PC-9 (cell line): ENCODE measurements around the gene HIBCH. TPM values are rescaled to one million over a fixed set of nuclear protein-coding genes. Genes with fewer than 3 reads are reported as not detected.

Source experiments
- BruUV-seq: library from RNA; stranded (reverse); fragments of 400-500 nt; replicated peaks from 2 replicates; lab custom pipeline; 2021; lab: Mats Ljungman, UMichigan
- CTCF ChIA-PET: fragments of 300-600 bp; sonication (Branson Sonifier 250); formaldehyde crosslinking; loops from one replicate; lab custom pipeline; 2022; ENCODE audit warnings: antibody characterized with exemption; lab: Charles Lee
- POLR2A ChIA-PET: fragments of 300-600 bp; sonication (Branson Sonifier 250); formaldehyde crosslinking; loops from one replicate; lab custom pipeline; 2022; ENCODE audit warnings: antibody characterized with exemption; ENCODE audit not compliant: unreplicated experiment; lab: Charles Lee
- DNase-seq, 2 experiments: peaks; one replicate each; pipeline versions ENCODE4 v3.0.0 to v3.0.0-alpha.2; 2015 to 2022; ENCODE audit warnings: mixed read lengths in 1 of 2
- H2AFZ ChIP-seq: fragments of 200-600 bp; sonication (generic); 2 replicates; pipeline ENCODE4 v1.8.1; 2017; ENCODE audit warnings: antibody characterized with exemption
- H3F3A ChIP-seq: fragments of 200-600 bp; sonication (generic); 2 replicates; pipeline ENCODE4 v1.8.1; 2017; ENCODE audit warnings: antibody characterized with exemption, mild to moderate bottlenecking, low read depth; ENCODE audit not compliant: insufficient read depth
- H3K27ac ChIP-seq: fragments of 200-600 bp; sonication (generic); 2 replicates; pipeline ENCODE4 v1.6.1; 2016; ENCODE audit warnings: mixed run types
- H3K27me3 ChIP-seq: fragments of 200-600 bp; sonication (generic); 2 replicates; pipeline ENCODE4 v1.6.1; 2016; ENCODE audit warnings: low read depth, mixed run types; ENCODE audit not compliant: insufficient read depth
- H3K36me3 ChIP-seq: fragments of 200-600 bp; sonication (generic); 2 replicates; pipeline ENCODE4 v1.6.1; 2016; ENCODE audit warnings: low read depth, mixed run types
- H3K4me1 ChIP-seq: fragments of 200-600 bp; sonication (generic); replicated peaks from 2 replicates; pipeline ENCODE4 v1.6.1; 2016; ENCODE audit warnings: mixed run types; ENCODE audit not compliant: insufficient read depth
- H3K4me2 ChIP-seq: fragments of 200-600 bp; sonication (generic); 2 replicates; pipeline ENCODE4 v1.6.1; 2017; ENCODE audit warnings: mixed run types
- H3K4me3 ChIP-seq: fragments of 200-600 bp; sonication (generic); 2 replicates; pipeline ENCODE4 v1.6.1; 2016; ENCODE audit warnings: mixed run types
- H3K79me2 ChIP-seq: fragments of 200-600 bp; sonication (generic); 2 replicates; pipeline ENCODE4 v1.6.1; 2017; ENCODE audit warnings: low read depth, mixed run types
- H3K9me2 ChIP-seq: fragments of 200-600 bp; sonication (generic); 2 replicates; pipeline ENCODE4 v1.8.1; 2017; ENCODE audit warnings: mild to moderate bottlenecking; ENCODE audit not compliant: insufficient read depth
- H3K9me3 ChIP-seq: fragments of 200-600 bp; sonication (generic); 2 replicates; pipeline ENCODE4 v1.8.1; 2016; ENCODE audit warnings: low read depth; ENCODE audit not compliant: insufficient read depth
- H4K20me1 ChIP-seq: fragments of 200-600 bp; sonication (generic); 2 replicates; pipeline ENCODE4 v1.8.1; 2017; ENCODE audit not compliant: insufficient read depth
- CTCF ChIP-seq: fragments of 200-600 bp; sonication (generic); conservative IDR thresholded peaks from 2 replicates; pipeline ENCODE4 v1.6.1; 2017; ENCODE audit warnings: mixed run types, antibody characterized with exemption, mild to moderate bottlenecking, moderate library complexity
- EZH2 ChIP-seq: fragments of 200-600 bp; sonication (generic); IDR thresholded peaks from 2 replicates; pipeline ENCODE4 v1.8.0; 2017; ENCODE audit warnings: antibody characterized with exemption, low read depth
- intact Hi-C: fragments of 100-400 bp; cut with micrococcal nuclease; formaldehyde crosslinking; loops from one replicate; pipeline ENCODE4 v1.10.0; 2022; ENCODE audit not compliant: unreplicated experiment
- total RNA-seq: library from RNA; stranded (reverse); gene quantifications from 2 replicates; pipeline ENCODE4 v1.2.3, GENCODE V29; 2021

HIBCH gene
- total RNA-seq, 1 experiment from 2014 or later, result 14.7 TPM

DNA sequence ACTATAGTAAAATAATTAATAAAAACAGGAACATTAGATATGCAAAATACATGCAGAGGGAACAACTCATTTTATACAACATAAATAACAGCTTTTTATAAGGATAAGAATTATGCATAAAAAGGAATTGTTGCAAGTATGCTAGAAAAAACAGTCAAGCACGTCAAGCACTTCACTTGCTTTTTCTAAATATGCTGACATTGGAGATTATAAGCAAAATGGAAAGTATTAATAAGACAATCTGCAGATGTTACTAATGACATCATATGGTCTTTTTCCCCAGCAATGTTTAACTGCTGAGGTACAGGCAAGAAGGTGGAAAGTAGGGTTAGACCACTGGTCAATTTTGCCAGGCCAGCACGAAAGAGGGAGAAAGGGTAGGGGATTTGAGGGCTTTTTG, 111.7 kb downstream of the HIBCH start:
- no peaks in the 10 kb centered on the region for H3K9me2 ChIP-seq
- H3K36me3 ChIP-seq, result no peaks in the 10 kb centered on the region
- H3K27me3 ChIP-seq, result no peaks in the 10 kb centered on the region
- POLR2A ChIA-PET, result interaction anchor here (0.8 kb wide), 1 partner anchor 373 kb away, joined by 20 read pairs; no protein-coding TSS in a partner anchor
- no peak for TF ChIP-seq CTCF
- TF ChIP-seq EZH2, result no peak
- DNase-seq, result no peak
- no peak overlapping the region for H3K4me2 ChIP-seq
- H3K27ac ChIP-seq, result no peak overlapping the region
- H3K79me2 ChIP-seq, result no peaks in the 10 kb centered on the region
- BruUV-seq, result no TSS peak
- CTCF ChIA-PET, result no interaction called here
- H3K4me1 ChIP-seq, result no peaks in the 10 kb centered on the region
- no peaks in the 10 kb centered on the region for H4K20me1 ChIP-seq
- H3K4me3 ChIP-seq, result no peak overlapping the region
- no peaks in the 10 kb centered on the region for H3K9me3 ChIP-seq
- H3F3A ChIP-seq, result no peaks in the 10 kb centered on the region
- H2AFZ ChIP-seq, result no peak overlapping the region
- intact Hi-C loops, result no loop called here

GRCh38 chr2:190205657-190206056, 114.0 kb downstream of the HIBCH start:
- H3F3A ChIP-seq, result no peaks in the 10 kb centered on the region
- CTCF ChIA-PET, result no interaction called here
- no peak for DNase-seq
- intact Hi-C loops, result no loop called here
- POLR2A ChIA-PET, result no interaction called here
- no peak overlapping the region for H3K4me2 ChIP-seq
- H3K36me3 ChIP-seq, result no peaks in the 10 kb centered on the region
- no peak overlapping the region for H2AFZ ChIP-seq
- no peaks in the 10 kb centered on the region for H3K27me3 ChIP-seq
- H3K27ac ChIP-seq, result no peak overlapping the region
- H3K9me3 ChIP-seq, result no peaks in the 10 kb centered on the region
- no TSS peak for BruUV-seq
- H3K9me2 ChIP-seq, result no peaks in the 10 kb centered on the region
- TF ChIP-seq CTCF (no peak), EZH2 (no peak)
- no peaks in the 10 kb centered on the region for H3K4me1 ChIP-seq
- H3K4me3 ChIP-seq, result no peak overlapping the region
- H4K20me1 ChIP-seq, result no peaks in the 10 kb centered on the region
- H3K79me2 ChIP-seq, result no peaks in the 10 kb centered on the region

- BruUV-seq, result no TSS peak
- H3K4me2 ChIP-seq, result no peak overlapping the region
- intact Hi-C loops, result no loop called here
- no peaks in the 10 kb centered on the region for H3K36me3 ChIP-seq
- no peak overlapping the region for H3K4me3 ChIP-seq
- no peaks in the 10 kb centered on the region for H3K27me3 ChIP-seq
- no peaks in the 10 kb centered on the region for H3K79me2 ChIP-seq
- TF ChIP-seq EZH2 (no peak), CTCF (no peak)
- H3K4me1 ChIP-seq, result no peaks in the 10 kb centered on the region
- no peak for DNase-seq
- H2AFZ ChIP-seq, result no peak overlapping the region
- no peaks in the 10 kb centered on the region for H3K9me2 ChIP-seq
- no peaks in the 10 kb centered on the region for H3F3A ChIP-seq
- no peak overlapping the region for H3K27ac ChIP-seq
- CTCF ChIA-PET, result no interaction called here
- no peaks in the 10 kb centered on the region for H4K20me1 ChIP-seq
- POLR2A ChIA-PET, result no interaction called here
- no peaks in the 10 kb centered on the region for H3K9me3 ChIP-seq
These were observed 117.0 kb downstream of the HIBCH start for GRCh38 chr2:190202604-190203003.
